ENCODE data around the gene BMP7.

Gene BMP7

GRCh38 chr20:57141492-57141891 lies 124.9 kb downstream of the BMP7 start:
- no peak for DNase-seq

GRCh38 chr20:57140416-57140965 lies 126.0 kb downstream of the BMP7 start:
- DNase-seq = no peak

- no peak for DNase-seq
These were observed 126.9 kb downstream of the BMP7 start for GRCh38 chr20:57139342-57140093.

- DNase-seq = no peak
These were observed 128.0 kb downstream of the BMP7 start for GRCh38 chr20:57138198-57138995.

- no peak for DNase-seq
These were observed 128.8 kb downstream of the BMP7 start for GRCh38 chr20:57137676-57138075.

- DNase-seq = no peak
These were observed 129.7 kb downstream of the BMP7 start for GRCh38 chr20:57136734-57137133.

- no peak for DNase-seq
These were observed 130.6 kb downstream of the BMP7 start for GRCh38 chr20:57135875-57136274.

GRCh38 chr20:57134804-57135203 lies 131.6 kb downstream of the BMP7 start:
- DNase-seq = no peak

- DNase-seq = no peak
These were observed 132.4 kb downstream of the BMP7 start for GRCh38 chr20:57133926-57134650.

GRCh38 chr20:57131601-57132391 lies 134.6 kb downstream of the BMP7 start:
- no peak for DNase-seq

- no peak for DNase-seq
These were observed 135.4 kb downstream of the BMP7 start for GRCh38 chr20:57131077-57131476.

- no peak for DNase-seq
These were observed 136.2 kb downstream of the BMP7 start for GRCh38 chr20:57130160-57130772.

- DNase-seq = no peak
These were observed 137.1 kb downstream of the BMP7 start for GRCh38 chr20:57129303-57129702.

GRCh38 chr20:57128044-57128757 lies 138.2 kb downstream of the BMP7 start:
- DNase-seq = no peak

GRCh38 chr20:57126481-57127092 lies 139.9 kb downstream of the BMP7 start:
- no peak for DNase-seq

- peak in 1 of 2 experiments; percentile 27 for DNase-seq
These were observed 141.5 kb downstream of the BMP7 start for GRCh38 chr20:57124800-57125517.

- peak; percentile 37 to 66 for DNase-seq
These were observed 142.1 kb downstream of the BMP7 start for GRCh38 chr20:57124366-57124765.

GRCh38 chr20:57123504-57123903 lies 142.9 kb downstream of the BMP7 start:
- no peak for DNase-seq

GRCh38 chr20:57122536-57123489 lies 143.6 kb downstream of the BMP7 start:
- no peak for DNase-seq

Measured in NCI-H524 (cell line).